K562 (cell line): ENCODE results near the gene PRKACB. TPM values are rescaled to one million over a fixed set of nuclear protein-coding genes. Genes with fewer than 3 reads are reported as not detected.

Experiments used
- ATAC-seq: fragments of 200-7000 bp; cut with Tn5 transposase; 3 replicates; pipeline ENCODE4 v1.9.1; 2020; ENCODE audit warnings: moderate library complexity
- BruUV-seq: library from RNA; stranded (reverse); fragments of 400-500 nt; replicated peaks from 2 replicates; lab custom pipeline; 2021; lab: Mats Ljungman, UMichigan
- CTCF ChIA-PET: fragments of 300-600 bp; formaldehyde crosslinking; extraction: SDS; loops from one replicate; lab custom pipeline; 2021; ENCODE audit warnings: low intra/inter-chr PET ratio; lab: Yijun Ruan, JAX
- POLR2A ChIA-PET: fragments of 300-600, 350-650 bp; sonication (Branson Sonifier 250); formaldehyde crosslinking; extraction: SDS; loops from one replicate; lab custom pipeline; 2021; ENCODE audit warnings: antibody characterized with exemption, inconsistent platforms; lab: Yijun Ruan, JAX
- DNase-seq, 4 experiments: peaks; one replicate each; pipeline versions ENCODE4 v3.0.0 to v3.0.0-alpha.2; 2011 to 2018; ENCODE audit warnings: low spot score in 3 of 4, mixed read lengths in 3 of 4; ENCODE audit errors: extremely low read depth in 1 of 4
- FAIRE-seq: peaks from 2 replicates; lab custom pipeline; 2011; peaks lifted over from hg19 to GRCh38; lab: Jason Lieb, UNC
- H2AFZ ChIP-seq: 2 replicates; pipeline ENCODE4 v1.6.0; 2011; ENCODE audit warnings: low read depth, low read length, control low read depth, inconsistent platforms
- H3K27ac ChIP-seq: fragments of 200-600 bp; 3 replicates; pipeline ENCODE4 v1.8.0; 2011; ENCODE audit warnings: low read depth, mild to moderate bottlenecking, control low read depth, inconsistent platforms, low read length, moderate library complexity, mixed read lengths; ENCODE audit errors: extremely low read depth
- H3K27me3 ChIP-seq, 2 experiments: fragments of 300-600 bp in 1 of 2; 2 replicates in 1 of 2; 3 replicates in 1 of 2; pipeline versions ENCODE4 v1.6.0 to v1.8.0; 2011; ENCODE audit warnings: inconsistent platforms in 2 of 2, low read length in 2 of 2, mild to moderate bottlenecking in 1 of 2, mixed read lengths in 1 of 2, moderate library complexity in 1 of 2; ENCODE audit not compliant: control insufficient read depth in 2 of 2, insufficient read depth in 2 of 2
- H3K36me3 ChIP-seq: fragments of 300-600 bp; 3 replicates; pipeline ENCODE4 v1.8.0; 2011; ENCODE audit warnings: mild to moderate bottlenecking, low read length, inconsistent platforms; ENCODE audit not compliant: control insufficient read depth, insufficient read depth
- H3K4me1 ChIP-seq, 2 experiments: fragments of 200-600 bp in 1 of 2; replicated peaks in 1 of 2; 2 replicates in 1 of 2; 3 replicates in 1 of 2; pipeline versions ENCODE4 v1.5.1 to v1.8.0; 2011; ENCODE audit warnings: inconsistent platforms in 2 of 2, low read length in 2 of 2, mild to moderate bottlenecking in 1 of 2, mixed read lengths in 1 of 2, moderate library complexity in 1 of 2; ENCODE audit not compliant: control insufficient read depth in 2 of 2, insufficient read depth in 2 of 2
- H3K4me2 ChIP-seq: 2 replicates; pipeline ENCODE4 v1.6.1; 2011; ENCODE audit warnings: low read length, control low read depth, inconsistent platforms, mixed read lengths; ENCODE audit not compliant: insufficient read depth
- H3K4me3 ChIP-seq: fragments of 200-600 bp; sonication (generic), shearing (Covaris generic); 2 replicates; pipeline ENCODE4 v1.5.1; 2016; ENCODE audit warnings: control low read depth, inconsistent platforms
- H3K79me2 ChIP-seq: fragments of 200-600 bp; 3 replicates; pipeline ENCODE4 v1.8.0; 2011; ENCODE audit warnings: low read length, inconsistent platforms; ENCODE audit not compliant: control insufficient read depth, insufficient read depth
- H3K9ac ChIP-seq, 2 experiments: 2 replicates each; pipeline versions ENCODE4 v1.6.0 to v1.6.1; 2011; ENCODE audit warnings: low read depth in 2 of 2, low read length in 2 of 2, control low read depth in 1 of 2, inconsistent platforms in 1 of 2, mild to moderate bottlenecking in 1 of 2, mixed read lengths in 1 of 2; ENCODE audit not compliant: insufficient read depth in 1 of 2
- H3K9me1 ChIP-seq: one replicate; pipeline ENCODE4 v1.6.0; 2011; ENCODE audit warnings: inconsistent platforms, mild to moderate bottlenecking, low read length, moderate library complexity; ENCODE audit not compliant: control insufficient read depth, insufficient read depth
- H3K9me3 ChIP-seq: replicated peaks from 2 replicates; pipeline ENCODE4 v1.5.1; 2011; ENCODE audit warnings: low read depth, low read length, inconsistent platforms; ENCODE audit not compliant: control insufficient read depth, insufficient read depth
- H4K20me1 ChIP-seq: replicated peaks from 2 replicates; pipeline ENCODE4 v1.6.1; 2011; ENCODE audit warnings: low read length, inconsistent platforms, mixed read lengths; ENCODE audit not compliant: control insufficient read depth, insufficient read depth
- HNRNPL ChIP-seq: fragments of 200-400 bp; formaldehyde crosslinking; IDR thresholded peaks from 2 replicates; pipeline ENCODE4 v1.6.1; 2017; ENCODE audit warnings: low read depth, mild to moderate bottlenecking, low read length
- NR1H2 ChIP-seq: sonication (generic); formaldehyde crosslinking; IDR thresholded peaks from 2 replicates; pipeline ENCODE4 v1.4.0; 2020; ENCODE audit warnings: mild to moderate bottlenecking, missing genetic modification reagents
- RFX1 ChIP-seq: fragments of 450-650 bp; IDR thresholded peaks from 2 replicates; pipeline ENCODE4 v1.6.1; 2016; ENCODE audit warnings: mild to moderate bottlenecking, moderate library complexity
- SMC3 ChIP-seq: conservative IDR thresholded peaks from 2 replicates; pipeline ENCODE4 v1.6.1; 2011; ENCODE audit warnings: low read depth, low read length, improper control_type of control experiment; ENCODE audit not compliant: insufficient read depth
- ZNF12 ChIP-seq: sonication (generic); formaldehyde crosslinking; IDR thresholded peaks from 2 replicates; pipeline ENCODE4 v1.4.0; 2020; ENCODE audit warnings: mild to moderate bottlenecking, missing genetic modification reagents
- ZNF134 ChIP-seq: fragments of 250-450 bp; sonication (Bioruptor Pico); conservative IDR thresholded peaks from 2 replicates; pipeline ENCODE4 v1.4.0; 2020
- ZNF583 ChIP-seq: fragments of 250-450 bp; sonication (Bioruptor Pico); IDR thresholded peaks from 2 replicates; pipeline ENCODE4 v1.4.0; 2020
- WGBS: fragments of 100-300 bp; shearing (Covaris generic); methylation state at CpG from one replicate; pipeline ENCODE4 v1.1.6; 2016; ENCODE audit warnings: low coverage, mixed read lengths; ENCODE audit not compliant: insufficient coverage; ENCODE audit errors: missing lambda C conversion rate; 5-methylcytosine and 5-hydroxymethylcytosine counted together
- in situ Hi-C: fragments of 300-500 bp; cut with MboI; formaldehyde crosslinking; loops from 4 replicates; pipeline ENCODE4 v1.15.0; 2018; ENCODE audit warnings: inconsistent platforms, mixed read lengths
- intact Hi-C: fragments of 100-400 bp; cut with micrococcal nuclease; formaldehyde crosslinking; loops from 2 replicates; pipeline ENCODE4 v1.14.2; 2022
- polyA plus RNA-seq, 8 experiments: library from polyadenylated mRNA; depleted of rRNA in 4 of 8; stranded (reverse) in 5 of 8; unstranded in 3 of 8; fragments of >200 nt; fragmentation: Nextera tagmentation in 2 of 8; fragmentation: Illumina TruSeq in 1 of 8; extraction: Ambion mirVana in 2 of 8; extraction: Trizol in 1 of 8; gene quantifications; 2 replicates each; pipeline versions ENCODE4 v1.2.1 to v1.2.3, GENCODE V29; 2011 to 2014; ENCODE audit warnings: inconsistent platforms in 1 of 8, missing spikeins in 1 of 8
- total RNA-seq, 7 experiments: library from RNA; depleted of rRNA in 6 of 7; stranded (reverse); fragments of >200 nt in 6 of 7; fragmentation: Illumina TruSeq in 2 of 7; extraction: Trizol in 2 of 7; gene quantifications; 2 replicates each; pipeline versions ENCODE4 v1.2.1 to v1.2.3, GENCODE V29; 2011 to 2021; ENCODE audit warnings: low replicate concordance in 1 of 7
- TF ChIP-seq, protein P1 (sequence below): fragments of 450-650 bp; IDR thresholded peaks from 2 replicates; pipeline ENCODE4 v1.6.1; 2016; ENCODE audit warnings: borderline replicate concordance
- TF ChIP-seq, protein P2 (sequence below): fragments of 250-450 bp; sonication (Bioruptor Pico); IDR thresholded peaks from 2 replicates; pipeline ENCODE4 v1.5.0; 2021; ENCODE audit warnings: mild to moderate bottlenecking, borderline replicate concordance

The PRKACB gene
- total and polyA plus RNA-seq, 9 of the 15 experiments (the other 6 are each of a cell fraction or from before 2014, with no cell fraction given), result 1.1 to 5.2 (median 2.8) TPM

DNA sequence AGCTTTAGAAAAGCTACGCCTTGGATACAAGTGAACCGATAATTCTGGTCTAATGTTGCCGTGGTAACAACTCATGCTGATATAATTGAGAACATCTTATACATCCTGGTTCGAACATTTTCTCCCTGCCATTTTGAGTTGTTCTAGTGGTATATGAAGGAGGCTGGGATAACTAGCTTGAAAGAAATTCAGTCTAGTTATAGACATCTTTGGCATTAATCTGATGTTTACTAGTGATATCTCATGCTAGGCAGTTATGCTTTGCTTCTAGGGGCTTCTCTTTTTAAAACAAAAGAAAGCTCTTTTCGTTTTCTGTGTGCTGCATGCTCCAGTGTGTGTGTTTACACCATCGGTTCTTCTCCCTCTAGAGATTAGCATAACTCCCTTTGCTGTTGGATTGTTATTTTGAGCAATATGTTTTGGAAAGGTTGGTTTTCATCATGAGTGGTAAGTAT, 20.5 kb downstream of the PRKACB start:
- no peaks in the 10 kb centered on the region for H4K20me1 ChIP-seq
- no TSS peak for BruUV-seq
- no peak overlapping the region for H3K4me2 ChIP-seq
- in situ Hi-C loops, result no loop called here
- no peak overlapping the region for H2AFZ ChIP-seq
- H3K79me2 ChIP-seq, result no peaks in the 10 kb centered on the region
- H3K4me3 ChIP-seq, result no peak overlapping the region
- H3K9me3 ChIP-seq, result no peaks in the 10 kb centered on the region
- CTCF ChIA-PET, result interaction anchor here (0.7 kb wide), 1 partner anchor 11 kb away, joined by 3 read pairs; no protein-coding TSS in a partner anchor
- H3K36me3 ChIP-seq, result no peaks in the 10 kb centered on the region
- POLR2A ChIA-PET, result interaction anchor here (1.2 kb wide), 1 partner anchor 342 kb away, joined by 3 read pairs; the partner anchor contains the start of genes GNG5 and SPATA1
- no peaks in the 10 kb centered on the region for H3K27me3 ChIP-seq
- DNase-seq (no peak), FAIRE-seq (no peak), ATAC-seq (no peak)
- WGBS, result 24% methylated on average over 6 of the region's 6 CpGs
- intact Hi-C loops, result no loop called here
- H3K9ac ChIP-seq, result no peak overlapping the region
- H3K9me1 ChIP-seq, result no peaks in the 10 kb centered on the region
- H3K4me1 ChIP-seq, result no peaks in the 10 kb centered on the region
- no peak overlapping the region for H3K27ac ChIP-seq
- TF ChIP-seq, protein P1, sequence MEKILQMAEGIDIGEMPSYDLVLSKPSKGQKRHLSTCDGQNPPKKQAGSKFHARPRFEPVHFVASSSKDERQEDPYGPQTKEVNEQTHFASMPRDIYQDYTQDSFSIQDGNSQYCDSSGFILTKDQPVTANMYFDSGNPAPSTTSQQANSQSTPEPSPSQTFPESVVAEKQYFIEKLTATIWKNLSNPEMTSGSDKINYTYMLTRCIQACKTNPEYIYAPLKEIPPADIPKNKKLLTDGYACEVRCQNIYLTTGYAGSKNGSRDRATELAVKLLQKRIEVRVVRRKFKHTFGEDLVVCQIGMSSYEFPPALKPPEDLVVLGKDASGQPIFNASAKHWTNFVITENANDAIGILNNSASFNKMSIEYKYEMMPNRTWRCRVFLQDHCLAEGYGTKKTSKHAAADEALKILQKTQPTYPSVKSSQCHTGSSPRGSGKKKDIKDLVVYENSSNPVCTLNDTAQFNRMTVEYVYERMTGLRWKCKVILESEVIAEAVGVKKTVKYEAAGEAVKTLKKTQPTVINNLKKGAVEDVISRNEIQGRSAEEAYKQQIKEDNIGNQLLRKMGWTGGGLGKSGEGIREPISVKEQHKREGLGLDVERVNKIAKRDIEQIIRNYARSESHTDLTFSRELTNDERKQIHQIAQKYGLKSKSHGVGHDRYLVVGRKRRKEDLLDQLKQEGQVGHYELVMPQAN, result no peak
- peak; percentile 41 for TF ChIP-seq RFX1
- TF ChIP-seq, all 486 proteins: peak for 1

DNA sequence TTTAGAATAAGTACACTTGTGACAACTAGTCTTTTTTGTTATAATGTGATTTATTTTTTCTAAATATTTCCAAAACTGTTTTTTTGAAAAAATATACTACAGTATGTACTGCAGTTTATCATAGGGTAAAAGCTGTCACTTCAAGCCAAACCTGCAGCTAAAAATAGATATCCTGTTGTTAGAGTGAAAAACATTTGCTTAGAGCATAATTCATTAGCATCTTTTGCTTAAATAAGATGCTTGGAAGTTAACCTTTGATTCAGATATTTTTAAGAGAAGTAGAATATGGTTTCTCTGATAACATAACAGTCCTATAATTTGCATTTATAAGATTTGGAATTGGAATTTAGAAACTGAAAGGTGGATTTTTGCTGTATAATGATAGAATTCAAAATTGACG, 21.5 kb downstream of the PRKACB start:
- Histone ChIP-seq H4K20me1 (no peaks in the 10 kb centered on the region), H3K4me2 (no peak overlapping the region), H3K4me3 (no peak overlapping the region), H3K9ac (no peak overlapping the region), H2AFZ (no peak overlapping the region), H3K9me3 (no peaks in the 10 kb centered on the region), H3K27me3 (no peaks in the 10 kb centered on the region), H3K79me2 (no peaks in the 10 kb centered on the region), H3K27ac (no peak overlapping the region), H3K9me1 (no peaks in the 10 kb centered on the region), H3K36me3 (no peaks in the 10 kb centered on the region), H3K4me1 (no peaks in the 10 kb centered on the region)
- FAIRE-seq (no peak), DNase-seq (no peak), ATAC-seq (no peak)
- in situ Hi-C loops, result no loop called here
- WGBS, result 20% methylated on average over 1 of the region's 1 CpG
- intact Hi-C loops, result no loop called here
- BruUV-seq, result no TSS peak
- POLR2A ChIA-PET, result no interaction called here
- CTCF ChIA-PET, result no interaction called here
- no peak for TF ChIP-seq SMC3
- TF ChIP-seq NR1H2 (CRISPR knock-in tag), result no peak
- TF ChIP-seq ZNF12 (CRISPR knock-in tag), result no peak
- no peak for TF ChIP-seq ZNF134 (CRISPR knock-in tag)
- TF ChIP-seq, protein P2, sequence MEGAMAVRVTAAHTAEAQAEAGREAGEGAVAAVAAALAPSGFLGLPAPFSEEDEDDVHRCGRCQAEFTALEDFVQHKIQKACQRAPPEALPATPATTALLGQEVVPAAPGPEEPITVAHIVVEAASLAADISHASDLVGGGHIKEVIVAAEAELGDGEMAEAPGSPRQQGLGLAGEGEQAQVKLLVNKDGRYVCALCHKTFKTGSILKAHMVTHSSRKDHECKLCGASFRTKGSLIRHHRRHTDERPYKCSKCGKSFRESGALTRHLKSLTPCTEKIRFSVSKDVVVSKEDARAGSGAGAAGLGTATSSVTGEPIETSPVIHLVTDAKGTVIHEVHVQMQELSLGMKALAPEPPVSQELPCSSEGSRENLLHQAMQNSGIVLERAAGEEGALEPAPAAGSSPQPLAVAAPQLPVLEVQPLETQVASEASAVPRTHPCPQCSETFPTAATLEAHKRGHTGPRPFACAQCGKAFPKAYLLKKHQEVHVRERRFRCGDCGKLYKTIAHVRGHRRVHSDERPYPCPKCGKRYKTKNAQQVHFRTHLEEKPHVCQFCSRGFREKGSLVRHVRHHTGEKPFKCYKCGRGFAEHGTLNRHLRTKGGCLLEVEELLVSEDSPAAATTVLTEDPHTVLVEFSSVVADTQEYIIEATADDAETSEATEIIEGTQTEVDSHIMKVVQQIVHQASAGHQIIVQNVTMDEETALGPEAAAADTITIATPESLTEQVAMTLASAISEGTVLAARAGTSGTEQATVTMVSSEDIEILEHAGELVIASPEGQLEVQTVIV (CRISPR knock-in tag), result no peak
- no peak for TF ChIP-seq HNRNPL
- no peak for TF ChIP-seq ZNF583 (CRISPR knock-in tag)
